T-cell (primary cell): ENCODE results near the gene NMRK2. TPM values are rescaled to one million over a fixed set of nuclear protein-coding genes. Genes with fewer than 3 reads are reported as not detected.
"Not testable (repeated sequence)": the region's sequence is repeated elsewhere in the genome, so short reads cannot be mapped to it uniquely, and the experiment has no call there.

ENCODE experiments used
- ATAC-seq, 4 experiments: fragments of 200-7000 bp in 3 of 4; fragments of 150-1000 bp in 1 of 4; cut with Tn5 transposase; replicated peaks in 1 of 4; 1 replicate in 3 of 4; 2 replicates in 1 of 4; pipeline ENCODE4 v1.10.0; 2021; ENCODE audit warnings: moderate library complexity in 3 of 4, mild to moderate bottlenecking in 2 of 4, moderate number of reproducible peaks in 1 of 4
- CTCF ChIA-PET, 2 donors: fragments of 300-600 bp; sonication (Branson Sonifier 250); formaldehyde crosslinking; loops; one replicate each; lab custom pipeline; 2022; ENCODE audit warnings: antibody characterized with exemption in 2 of 2; lab: Charles Lee
- POLR2A ChIA-PET, 2 donors: fragments of 300-600 bp; sonication (Branson Sonifier 250); formaldehyde crosslinking; loops; one replicate each; lab custom pipeline; 2022; ENCODE audit warnings: antibody characterized with exemption in 2 of 2; lab: Charles Lee
- DNase-seq, 35 experiments: peaks; one replicate each; pipeline versions ENCODE4 v3.0.0 to v3.0.0-alpha.2; 2013 to 2023
- H3K27ac ChIP-seq: one replicate; pipeline ENCODE4 v1.5.1; 2013; ENCODE audit warnings: low read length
- H3K27me3 ChIP-seq, 2 experiments: replicated peaks in 1 of 2; 1 replicate in 1 of 2; 2 replicates in 1 of 2; pipeline versions ENCODE4 v1.6.1 to v1.7.0; 2013; ENCODE audit warnings: low read length in 1 of 2, mixed read lengths in 1 of 2; ENCODE audit not compliant: control insufficient read depth in 2 of 2, insufficient read depth in 2 of 2; ENCODE audit errors: extremely low read depth in 1 of 2
- H3K36me3 ChIP-seq, 2 donors: 1 replicate in 1 of 2; 2 replicates in 1 of 2; pipeline versions ENCODE4 v1.6.1 to v1.7.0; 2013; ENCODE audit warnings: low read length in 1 of 2; ENCODE audit not compliant: control insufficient read depth in 2 of 2, insufficient read depth in 1 of 2; ENCODE audit errors: extremely low read depth in 1 of 2
- H3K4me1 ChIP-seq, 2 experiments: 1 replicate in 1 of 2; 2 replicates in 1 of 2; pipeline versions ENCODE4 v1.6.1 to v1.7.0; 2013; ENCODE audit warnings: low read length in 2 of 2, mixed read lengths in 1 of 2; ENCODE audit not compliant: insufficient read depth in 2 of 2, control insufficient read depth in 1 of 2; ENCODE audit errors: extremely low read depth in 1 of 2
- H3K4me3 ChIP-seq, 2 donors: 1 replicate in 1 of 2; 2 replicates in 1 of 2; pipeline versions ENCODE4 v1.5.1 to v1.7.0; 2013; ENCODE audit warnings: mild to moderate bottlenecking in 2 of 2, low read length in 1 of 2, moderate library complexity in 1 of 2; ENCODE audit not compliant: control insufficient read depth in 1 of 2; ENCODE audit errors: extremely low read depth in 1 of 2
- H3K9me3 ChIP-seq: 2 replicates; pipeline ENCODE4 v1.7.0; 2013
- H3K27ac Mint-ChIP-seq, 2 donors: one replicate each; pipeline ENCODE4 v1.8.0; 2020 to 2021; ENCODE audit warnings: mild to moderate bottlenecking in 2 of 2, mixed read lengths in 2 of 2
- H3K27me3 Mint-ChIP-seq, 2 donors: one replicate each; pipeline ENCODE4 v1.8.0; 2021 to 2022; ENCODE audit warnings: mixed read lengths in 2 of 2
- H3K36me3 Mint-ChIP-seq: one replicate; pipeline ENCODE4 v1.8.0; 2021; ENCODE audit warnings: mixed read lengths
- H3K4me1 Mint-ChIP-seq, 3 donors: one replicate each; pipeline ENCODE4 v1.8.0; 2020 to 2022; ENCODE audit warnings: mixed read lengths in 3 of 3, mild to moderate bottlenecking in 1 of 3
- H3K4me3 Mint-ChIP-seq, 3 donors: one replicate each; pipeline ENCODE4 v1.8.0; 2020 to 2022; ENCODE audit warnings: mild to moderate bottlenecking in 3 of 3, mixed read lengths in 3 of 3, moderate library complexity in 3 of 3
- H3K9me3 Mint-ChIP-seq, 3 donors: one replicate each; pipeline ENCODE4 v1.8.0; 2020 to 2022; ENCODE audit warnings: mixed read lengths in 3 of 3
- WGBS: methylation state at CpG from one replicate; pipeline ENCODE4 v1.1.5; 2013; ENCODE audit warnings: missing lambda C conversion rate; ENCODE audit not compliant: insufficient coverage; 5-methylcytosine and 5-hydroxymethylcytosine counted together
- total RNA-seq, 35 experiments: library from RNA in 6 of 35; stranded (reverse) in 6 of 35; fragments of 120-200 nt in 1 of 35; gene quantifications; one replicate each; pipeline versions ENCODE4 v1.2.1 to v1.2.4 and lab custom pipeline; 2013 to 2026

Gene NMRK2
- total RNA-seq, 5 donors from 2014 or later (not counting 1 experiment from before 2014, with no cell fraction given), result not detected

- ChIA-PET CTCF (no interaction called here), POLR2A (interaction anchor here in 1 of 2 donors (0.6 kb wide), 1 partner anchor 33 kb away, joined by 13 read pairs; no protein-coding TSS in a partner anchor)
- Histone ChIP-seq H3K36me3 (peaks cover 7 to 15% of the 10 kb centered on the region in 2 donors), H3K27me3 (peaks cover 0 to 28% of the 10 kb centered on the region in 2 experiments), H3K27ac (no peak overlapping the region), H3K9me3 (no peaks in the 10 kb centered on the region), H3K4me3 (no peak overlapping the region), H3K4me1 (peaks cover 2 to 20% of the 10 kb centered on the region in 2 experiments)
- H3K4me3 Mint-ChIP-seq, result no peak overlapping the region
- H3K27me3 Mint-ChIP-seq, result peaks cover 0 to 9% of the 10 kb centered on the region in 2 donors
- H3K36me3 Mint-ChIP-seq, result peaks cover 4% of the 10 kb centered on the region
- no peak overlapping the region for H3K27ac Mint-ChIP-seq
- DNase-seq (no peak), ATAC-seq (no peak)
- 95% methylated on average over 11 of the region's 12 CpGs for WGBS
- H3K4me1 Mint-ChIP-seq, result peaks cover 5 to 10% (median 9%) of the 10 kb centered on the region in 3 donors
- H3K9me3 Mint-ChIP-seq, result no peaks in the 10 kb centered on the region
These were observed 21.2 kb downstream of the NMRK2 start for GRCh38 chr19:3954107-3954506.

DNA sequence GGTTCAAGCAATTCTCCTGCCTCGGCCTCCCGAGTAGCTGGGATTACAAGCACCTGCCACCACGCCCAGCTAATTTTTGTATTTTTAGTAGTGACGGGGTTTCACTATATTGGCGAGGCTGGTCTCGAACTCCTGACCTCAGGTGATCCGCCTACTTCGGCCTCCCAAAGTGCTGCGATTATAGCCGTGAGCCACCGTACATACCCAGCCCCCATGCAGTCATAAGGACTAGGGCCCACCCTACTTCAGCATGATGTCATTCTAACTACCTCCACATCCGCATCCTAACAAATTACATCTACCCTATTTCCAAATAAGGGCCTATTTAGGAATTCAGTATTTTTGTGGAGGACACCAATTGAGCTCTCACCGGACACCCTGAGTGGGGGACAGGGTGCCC lies 22.4 kb downstream of the NMRK2 start:
- H3K27ac Mint-ChIP-seq, POLR2A ChIA-PET, H3K36me3 Mint-ChIP-seq, H3K9me3 Mint-ChIP-seq, H3K4me3 ChIP-seq, H3K27ac ChIP-seq, H3K9me3 ChIP-seq, H3K27me3 Mint-ChIP-seq, ATAC-seq, H3K4me1 Mint-ChIP-seq, DNase-seq, H3K4me3 Mint-ChIP-seq: not testable (repeated sequence)
- WGBS, result 98% methylated on average over 10 of the region's 13 CpGs
- CTCF ChIA-PET, result interaction anchor here in 1 of 2 donors (0.6 kb wide), 1 partner anchor 371 kb away, joined by 3 read pairs; no protein-coding TSS in a partner anchor
- Histone ChIP-seq H3K4me1 (peaks cover 2 to 13% of the 10 kb centered on the region in 2 experiments), H3K36me3 (peaks cover 7 to 22% of the 10 kb centered on the region in 2 donors), H3K27me3 (peaks cover 0 to 17% of the 10 kb centered on the region in 2 experiments)

- POLR2A ChIA-PET, result no interaction called here
- peaks cover 0 to 9% of the 10 kb centered on the region in 2 donors for H3K27me3 Mint-ChIP-seq
- ATAC-seq (no peak), DNase-seq (no peak)
- 90% methylated on average over 10 of the region's 10 CpGs for WGBS
- CTCF ChIA-PET, result interaction anchor here (0.6 kb wide), 2 partner anchors 38 to 371 kb away, joined by 3 to 5 read pairs; no protein-coding TSS in a partner anchor
- H3K36me3 Mint-ChIP-seq, result peaks cover 9% of the 10 kb centered on the region
- no peak overlapping the region for H3K27ac ChIP-seq
- H3K36me3 ChIP-seq, result peaks cover 7 to 26% of the 10 kb centered on the region in 2 donors
- H3K9me3 ChIP-seq, result no peaks in the 10 kb centered on the region
- H3K27ac Mint-ChIP-seq, result no peak overlapping the region
- peaks cover 2 to 9% of the 10 kb centered on the region in 2 experiments for H3K4me1 ChIP-seq
- H3K4me3 Mint-ChIP-seq, result no peak overlapping the region
- no peaks in the 10 kb centered on the region for H3K9me3 Mint-ChIP-seq
- H3K4me1 Mint-ChIP-seq, result peaks cover 5 to 10% (median 9%) of the 10 kb centered on the region in 3 donors
- no peak overlapping the region for H3K4me3 ChIP-seq
- peaks cover 0 to 13% of the 10 kb centered on the region in 2 experiments for H3K27me3 ChIP-seq
These were observed 22.8 kb downstream of the NMRK2 start for GRCh38 chr19:3955688-3956087.

- H3K9me3 ChIP-seq, result no peaks in the 10 kb centered on the region
- ChIA-PET CTCF (no interaction called here), POLR2A (no interaction called here)
- H3K27ac ChIP-seq, result no peak overlapping the region
- WGBS, result 98% methylated on average over 82 of the region's 86 CpGs
- no peaks in the 10 kb centered on the region for H3K27me3 ChIP-seq
- peaks cover 11 to 51% of the 10 kb centered on the region in 2 donors for H3K36me3 ChIP-seq
- H3K4me3 ChIP-seq, result no peak overlapping the region
- Mint-ChIP-seq H3K27ac (no peak overlapping the region), H3K9me3 (no peaks in the 10 kb centered on the region), H3K36me3 (peaks cover 17% of the 10 kb centered on the region), H3K27me3 (no peaks in the 10 kb centered on the region), H3K4me1 (no peaks in the 10 kb centered on the region), H3K4me3 (no peak overlapping the region)
- H3K4me1 ChIP-seq, result no peaks in the 10 kb centered on the region
- ATAC-seq (no peak), DNase-seq (no peak)
These were observed 26.2 kb downstream of the NMRK2 start for GRCh38 chr19:3958836-3959765.

DNA sequence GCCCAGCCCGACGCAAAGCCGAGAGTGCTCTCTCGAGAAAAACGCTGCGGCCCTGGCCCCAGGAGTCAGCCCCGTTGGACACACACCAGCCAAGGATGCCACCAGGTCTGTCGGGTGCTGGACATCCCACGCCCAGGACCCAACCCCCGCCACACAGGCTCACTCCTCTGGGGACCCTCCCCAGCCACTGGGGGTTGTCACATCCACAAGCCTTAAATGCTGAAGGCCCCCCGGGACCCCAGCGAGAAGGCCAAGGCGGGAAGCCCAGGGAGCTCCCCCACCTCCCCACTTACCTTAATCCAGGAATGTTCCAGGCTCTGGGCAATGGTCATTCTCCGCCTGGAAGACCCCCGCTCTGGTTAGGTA lies 26.9 kb downstream of the NMRK2 start:
- ChIA-PET POLR2A (no interaction called here), CTCF (no interaction called here)
- Mint-ChIP-seq H3K4me3 (no peak overlapping the region), H3K27ac (no peak overlapping the region), H3K27me3 (no peaks in the 10 kb centered on the region), H3K9me3 (no peaks in the 10 kb centered on the region), H3K36me3 (peaks cover 20% of the 10 kb centered on the region), H3K4me1 (no peaks in the 10 kb centered on the region)
- no peaks in the 10 kb centered on the region for H3K27me3 ChIP-seq
- no peaks in the 10 kb centered on the region for H3K4me1 ChIP-seq
- ATAC-seq (no peak), DNase-seq (no peak)
- no peak overlapping the region for H3K4me3 ChIP-seq
- H3K36me3 ChIP-seq, result peaks cover 15 to 56% of the 10 kb centered on the region in 2 donors
- H3K9me3 ChIP-seq, result no peaks in the 10 kb centered on the region
- WGBS, result 94% methylated on average over 15 of the region's 15 CpGs
- no peak overlapping the region for H3K27ac ChIP-seq

DNA sequence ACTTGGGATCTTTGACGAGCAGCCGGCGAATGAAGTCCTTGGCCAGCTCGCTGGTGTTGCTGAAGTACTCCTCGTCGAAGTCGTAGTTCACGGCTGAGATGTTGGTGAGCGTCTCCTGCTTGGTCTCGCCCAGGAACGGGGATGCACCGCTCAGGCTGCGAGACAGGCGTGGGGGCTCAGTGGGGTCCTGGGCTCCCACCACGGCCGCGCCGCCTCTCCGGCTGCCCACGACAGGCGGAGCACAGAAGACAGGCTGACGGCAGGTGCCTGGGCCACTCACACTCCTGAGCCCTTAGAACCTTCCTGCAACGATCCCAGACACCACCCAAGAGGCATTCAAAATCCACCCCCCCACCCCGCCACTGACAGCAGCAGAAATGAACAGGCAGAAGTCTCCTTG lies 28.1 kb downstream of the NMRK2 start:
- Histone ChIP-seq H3K9me3 (no peaks in the 10 kb centered on the region), H3K27ac (no peak overlapping the region), H3K4me3 (no peak overlapping the region), H3K36me3 (peaks cover 19 to 62% of the 10 kb centered on the region in 2 donors), H3K4me1 (no peaks in the 10 kb centered on the region), H3K27me3 (no peaks in the 10 kb centered on the region)
- no peak overlapping the region for H3K27ac Mint-ChIP-seq
- ATAC-seq (no peak), DNase-seq (no peak)
- H3K27me3 Mint-ChIP-seq, result no peaks in the 10 kb centered on the region
- H3K4me1 Mint-ChIP-seq, result peaks cover 0 to 1% (median 0%) of the 10 kb centered on the region in 3 donors
- peaks cover 23% of the 10 kb centered on the region for H3K36me3 Mint-ChIP-seq
- ChIA-PET POLR2A (no interaction called here), CTCF (no interaction called here)
- 97% methylated on average over 23 of the region's 24 CpGs for WGBS
- H3K9me3 Mint-ChIP-seq, result no peaks in the 10 kb centered on the region
- H3K4me3 Mint-ChIP-seq, result no peak overlapping the region
